Measurements from ENCODE around the gene ACSL3. TPM values are rescaled to one million over a fixed set of nuclear protein-coding genes. Genes with fewer than 3 reads are reported as not detected.

Gene ACSL3
- total RNA-seq, 1 experiment from 2014 or later: 100 TPM

GRCh38 chr2:222811828-222812227 is 49.0 kb upstream of the ACSL3 start (continued):
- TF ChIP-seq PRDM15 (CRISPR knock-in tag; IDR thresholded peaks at IDR 0.05) (no peak), MAX (CRISPR knock-in tag; IDR thresholded peaks at IDR 0.05) (no peak), CREB1 (CRISPR knock-in tag; IDR thresholded peaks at IDR 0.05) (no peak), SMAD3 (CRISPR knock-in tag; IDR thresholded peaks at IDR 0.05; ENCODE audit: borderline replicate concordance) (no peak), ZBTB43 (CRISPR knock-in tag; IDR thresholded peaks at IDR 0.05) (no peak), ZMAT4 (CRISPR knock-in tag; IDR thresholded peaks at IDR 0.05) (no peak), ATF3 (CRISPR knock-in tag; conservative IDR thresholded peaks at IDR 0.05) (no peak), JAZF1 (CRISPR knock-in tag; IDR thresholded peaks at IDR 0.05) (no peak), AFF4 (CRISPR knock-in tag; IDR thresholded peaks at IDR 0.05; ENCODE audit: borderline replicate concordance) (no peak)

- H3K4me1 Mint-ChIP-seq: no peaks in the 10 kb centered on the region
- POLR2A ChIA-PET: no interaction called here
- CTCF ChIA-PET: interaction anchor here (2.2 kb wide), 1 partner anchor 16 kb away, joined by 7 read pairs; no protein-coding TSS in a partner anchor
- no peak for DNase-seq (ENCODE audit: low spot score)
- no peaks in the 10 kb centered on the region for H3K27me3 Mint-ChIP-seq (ENCODE audit: low read depth)
- H3K4me3 Mint-ChIP-seq: no peak overlapping the region
- H3K36me3 Mint-ChIP-seq: peaks cover 9% of the 10 kb centered on the region
- ATAC-seq: no peak
- no peak overlapping the region for H3K27ac Mint-ChIP-seq
- H3K9me3 Mint-ChIP-seq: peaks cover 7% of the 10 kb centered on the region
- TF ChIP-seq TP53 (CRISPR knock-in tag; IDR thresholded peaks at IDR 0.05) (no peak), ATF1 (CRISPR knock-in tag; IDR thresholded peaks at IDR 0.05) (no peak), CDX4 (CRISPR knock-in tag; IDR thresholded peaks at IDR 0.05; ENCODE audit: borderline replicate concordance) (no peak), OVOL2 (CRISPR knock-in tag; IDR thresholded peaks at IDR 0.05; ENCODE audit: borderline replicate concordance) (no peak), SMAD4 (CRISPR knock-in tag; IDR thresholded peaks at IDR 0.05) (no peak), USF2 (CRISPR knock-in tag; IDR thresholded peaks at IDR 0.05) (no peak), NFYB (CRISPR knock-in tag; conservative IDR thresholded peaks at IDR 0.05; ENCODE audit: low read depth) (no peak), ZNF263 (CRISPR knock-in tag; IDR thresholded peaks at IDR 0.05; ENCODE audit: low read depth) (no peak), STAT6 (CRISPR knock-in tag; conservative IDR thresholded peaks at IDR 0.05; ENCODE audit: low read depth) (no peak), SOX15 (CRISPR knock-in tag; IDR thresholded peaks at IDR 0.05) (no peak), ATF2 (CRISPR knock-in tag; IDR thresholded peaks at IDR 0.05; ENCODE audit: borderline replicate concordance, low read depth) (no peak)
Measured at GRCh38 chr2:222813177-222813843, 47.5 kb upstream of the ACSL3 start.

Data from WTC11 (cell line).